ENCODE data around the gene PLCB1. TPM values are rescaled to one million over a fixed set of nuclear protein-coding genes. Genes with fewer than 3 reads are reported as not detected.
"Not testable (repeated sequence)": the region's sequence is repeated elsewhere in the genome, so short reads cannot be mapped to it uniquely, and the experiment has no call there.

Gene PLCB1
- total RNA-seq, 1 donor from 2014 or later: 10.8 TPM

DNA sequence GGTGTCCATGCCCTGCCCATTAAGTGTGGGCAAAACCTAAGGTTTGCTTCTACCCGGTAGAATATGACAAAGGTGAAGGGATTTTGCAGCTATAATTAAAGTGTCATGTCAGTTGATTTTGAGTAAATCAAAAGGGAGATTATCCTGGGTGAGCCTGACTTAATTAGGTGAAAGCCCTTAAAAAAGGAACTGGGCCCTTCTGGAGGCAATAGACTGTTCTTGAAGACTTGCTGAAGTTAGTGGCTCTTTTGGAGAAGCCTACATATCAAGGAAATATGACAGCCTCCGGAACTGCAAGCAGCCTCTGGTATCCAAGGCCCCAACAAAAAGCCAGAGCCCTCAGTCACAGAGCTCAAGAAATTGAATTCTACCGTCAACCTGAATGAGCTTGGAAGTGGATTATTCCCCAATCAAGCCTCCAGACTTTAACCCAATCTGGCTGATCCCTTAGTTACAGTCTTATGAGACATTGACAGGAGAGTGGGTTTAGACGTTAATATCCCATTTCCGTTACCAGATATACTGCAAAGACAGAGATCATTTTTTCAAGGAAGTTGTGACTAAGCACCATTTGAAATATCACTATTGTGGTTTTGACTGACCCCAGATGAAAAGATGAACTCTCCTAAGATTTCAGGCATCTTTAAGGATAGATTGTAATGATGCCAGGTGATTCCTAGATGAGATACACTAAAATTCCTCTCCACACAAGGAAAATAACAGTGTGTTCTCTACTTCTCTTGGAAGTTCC lies 303.4 kb downstream of the PLCB1 start:
- H3K4me1 Mint-ChIP-seq (ENCODE audit: low read depth): peaks cover 17% of the 10 kb centered on the region
- no peaks in the 10 kb centered on the region for H3K27me3 Mint-ChIP-seq (ENCODE audit: low read depth)
- H3K27ac Mint-ChIP-seq (ENCODE audit: unreplicated experiment): no peak overlapping the region
- TF ChIP-seq CTCF (IDR thresholded peaks at IDR 0.05): no peak
- no peaks in the 10 kb centered on the region for H3K36me3 Mint-ChIP-seq (ENCODE audit: low read depth)
- H3K4me3 Mint-ChIP-seq (ENCODE audit: unreplicated experiment): no peak overlapping the region
- H3K9me3 Mint-ChIP-seq (ENCODE audit: low read depth): no peaks in the 10 kb centered on the region
- no peak for DNase-seq (ENCODE audit: low spot score)

DNA sequence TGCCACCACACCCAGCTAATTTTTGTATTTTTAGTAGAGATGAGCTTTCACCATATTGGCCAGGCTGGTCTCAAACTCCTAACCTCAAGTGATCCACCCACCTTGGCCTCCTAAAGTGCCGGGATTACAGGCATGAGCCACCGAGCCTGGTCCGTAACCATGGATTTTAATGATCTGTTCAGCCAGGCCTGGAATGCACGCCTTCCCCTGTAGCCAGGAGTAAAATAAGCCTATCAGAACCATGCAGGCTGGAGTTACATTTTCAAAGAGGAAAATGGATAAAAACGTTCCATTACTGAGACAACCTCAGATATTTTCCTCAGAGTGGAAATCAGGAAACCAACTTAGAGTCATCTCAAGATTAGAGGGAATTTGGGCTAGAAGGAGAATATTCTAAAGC lies 304.9 kb downstream of the PLCB1 start:
- not testable (repeated sequence) for H3K27ac Mint-ChIP-seq (ENCODE audit: unreplicated experiment); H3K36me3 Mint-ChIP-seq (ENCODE audit: low read depth); H3K4me3 Mint-ChIP-seq (ENCODE audit: unreplicated experiment); DNase-seq (ENCODE audit: low spot score); H3K9me3 Mint-ChIP-seq (ENCODE audit: low read depth); H3K27me3 Mint-ChIP-seq (ENCODE audit: low read depth); H3K4me1 Mint-ChIP-seq (ENCODE audit: low read depth)

DNA sequence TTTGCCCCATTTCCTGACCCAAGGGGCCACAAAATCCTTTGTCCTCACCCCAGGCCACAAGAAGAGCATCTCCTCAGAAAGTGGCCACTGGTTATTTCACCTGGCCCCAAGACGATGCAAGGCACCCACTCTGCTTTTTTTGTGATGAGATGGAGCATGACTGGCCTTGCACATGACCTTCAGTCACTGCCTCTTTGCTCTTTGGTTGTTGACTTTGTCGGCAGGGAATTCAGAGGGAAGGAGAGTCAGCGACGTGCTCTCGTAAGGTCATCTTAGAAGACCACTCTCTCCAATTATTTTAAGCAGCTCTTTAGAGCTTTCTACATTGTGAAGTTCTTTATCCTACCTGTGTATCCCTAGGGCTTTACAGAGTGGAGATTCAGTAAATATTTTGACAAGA lies 306.7 kb downstream of the PLCB1 start:
- Mint-ChIP-seq H3K36me3 (ENCODE audit: low read depth) (no peaks in the 10 kb centered on the region), H3K27me3 (ENCODE audit: low read depth) (no peaks in the 10 kb centered on the region), H3K4me3 (ENCODE audit: unreplicated experiment) (no peak overlapping the region), H3K27ac (ENCODE audit: unreplicated experiment) (no peak overlapping the region), H3K4me1 (ENCODE audit: low read depth) (no peaks in the 10 kb centered on the region), H3K9me3 (ENCODE audit: low read depth) (peaks cover 2% of the 10 kb centered on the region)
- no peak for TF ChIP-seq CTCF (IDR thresholded peaks at IDR 0.05)
- no peak for DNase-seq (ENCODE audit: low spot score)

- no peaks in the 10 kb centered on the region for H3K4me1 Mint-ChIP-seq (ENCODE audit: low read depth)
- no peak for DNase-seq (ENCODE audit: low spot score)
- no peak overlapping the region for H3K4me3 Mint-ChIP-seq (ENCODE audit: unreplicated experiment)
- H3K36me3 Mint-ChIP-seq (ENCODE audit: low read depth): peaks cover 2% of the 10 kb centered on the region
- no peak overlapping the region for H3K27ac Mint-ChIP-seq (ENCODE audit: unreplicated experiment)
- TF ChIP-seq CTCF (IDR thresholded peaks at IDR 0.05): peak; percentile 19
- H3K9me3 Mint-ChIP-seq (ENCODE audit: low read depth): peaks cover 4% of the 10 kb centered on the region
- no peaks in the 10 kb centered on the region for H3K27me3 Mint-ChIP-seq (ENCODE audit: low read depth)
Observed at GRCh38 chr20:8443464-8444072, 311.5 kb downstream of the PLCB1 start.

DNA sequence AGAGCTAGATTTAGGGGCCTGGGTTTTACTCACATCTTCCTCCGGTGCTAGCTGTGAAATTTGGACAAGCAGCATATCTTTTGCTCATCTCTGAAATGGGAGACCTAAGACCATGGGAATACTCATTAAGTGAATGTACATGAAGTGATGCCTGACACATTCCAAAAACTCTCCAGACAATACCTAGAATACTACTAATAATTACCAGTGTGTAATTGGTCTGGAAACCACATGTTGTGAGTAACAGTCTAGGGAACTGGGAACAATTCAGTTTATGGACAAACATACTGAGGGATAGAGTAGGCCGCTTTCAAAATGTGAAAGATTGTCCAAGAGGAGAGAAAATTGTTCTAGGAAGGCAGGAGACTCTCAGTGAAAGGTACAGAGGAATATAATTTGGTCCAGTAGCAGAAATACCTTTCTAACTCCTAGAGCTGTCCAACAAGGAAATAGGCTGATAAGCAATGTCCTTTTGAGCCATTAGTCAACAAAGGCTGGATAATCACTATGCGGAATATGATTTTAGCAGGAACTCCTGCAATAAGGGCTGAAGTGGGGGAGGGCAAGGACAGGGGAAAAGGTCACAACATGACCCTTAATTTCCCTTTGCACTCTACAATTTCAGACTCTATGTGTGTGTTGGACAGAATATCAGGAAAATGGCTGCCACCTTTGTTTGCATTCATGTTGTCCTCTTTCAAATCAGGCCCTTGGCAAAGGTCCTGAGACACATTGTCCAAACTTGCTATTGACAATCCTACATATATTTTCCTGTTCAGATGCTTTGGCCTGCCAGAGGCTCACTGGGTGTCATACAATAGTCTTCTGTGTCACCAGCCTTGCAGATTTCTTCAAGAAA lies 315.4 kb downstream of the PLCB1 start:
- TF ChIP-seq CTCF (IDR thresholded peaks at IDR 0.05): no peak
- Mint-ChIP-seq H3K9me3 (ENCODE audit: low read depth) (peaks cover 4% of the 10 kb centered on the region), H3K27ac (ENCODE audit: unreplicated experiment) (no peak overlapping the region), H3K27me3 (ENCODE audit: low read depth) (no peaks in the 10 kb centered on the region), H3K4me3 (ENCODE audit: unreplicated experiment) (no peak overlapping the region), H3K36me3 (ENCODE audit: low read depth) (peaks cover 2% of the 10 kb centered on the region), H3K4me1 (ENCODE audit: low read depth) (no peaks in the 10 kb centered on the region)
- DNase-seq (ENCODE audit: low spot score): no peak

All from chondrocyte (in vitro differentiated cells).